Measurements from ENCODE around the gene PARL. TPM values are rescaled to one million over a fixed set of nuclear protein-coding genes. Genes with fewer than 3 reads are reported as not detected.

The PARL gene
- total and polyA plus RNA-seq, 2 of the 13 experiments (the other 11 are each of a cell fraction or from before 2014, with no cell fraction given), result 46.3 to 58.6 TPM

DNA sequence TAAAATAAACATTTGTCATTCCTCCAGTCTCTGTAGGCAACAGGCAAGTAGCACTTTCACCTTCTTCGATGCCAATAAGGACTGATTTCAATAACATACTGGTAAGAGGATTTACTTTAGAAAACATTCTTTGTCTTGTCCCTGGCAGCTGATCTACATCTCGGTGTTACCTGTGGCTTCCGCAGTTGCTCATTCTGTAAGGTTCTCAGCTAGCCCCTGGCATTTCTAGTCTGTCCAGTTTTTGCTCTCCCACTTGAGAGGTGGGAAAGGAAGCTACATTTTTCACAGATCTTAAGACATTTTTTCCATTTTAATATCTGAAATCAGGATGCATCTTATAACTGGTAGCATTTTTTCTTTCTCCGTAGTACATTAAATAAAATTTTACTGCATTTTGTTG is 39.6 kb downstream of the PARL start:
- TF ChIP-seq GATAD2A (CRISPR knock-in tag; IDR thresholded peaks at IDR 0.05), result no peak
- TF ChIP-seq JDP2 (CRISPR knock-in tag; IDR thresholded peaks at IDR 0.05; ENCODE audit: borderline replicate concordance), result no peak
- TF ChIP-seq EHMT2 (IDR thresholded peaks at IDR 0.05; ENCODE audit: borderline replicate concordance, low read depth, low read length), result no peak
- TF ChIP-seq DR1 (CRISPR knock-in tag; IDR thresholded peaks at IDR 0.05), result no peak
- no peak for TF ChIP-seq FIP1L1 (IDR thresholded peaks at IDR 0.05; ENCODE audit: borderline replicate concordance, insufficient read depth, low read depth, low read length)
- no peak for TF ChIP-seq ZNF282 (IDR thresholded peaks at IDR 0.05; ENCODE audit: partially characterized antibody)
- no peak for TF ChIP-seq NPAS2 (CRISPR knock-in tag; IDR thresholded peaks at IDR 0.05; ENCODE audit: borderline replicate concordance)
- TF ChIP-seq U2AF2 (IDR thresholded peaks at IDR 0.05; ENCODE audit: low read depth, low read length), result no peak
- TF ChIP-seq ZBTB1 (CRISPR knock-in tag; IDR thresholded peaks at IDR 0.05; ENCODE audit: borderline replicate concordance), result no peak
- TF ChIP-seq ZNF724P (CRISPR knock-in tag; IDR thresholded peaks at IDR 0.05; ENCODE audit: borderline replicate concordance), result no peak
- H3K36me3 ChIP-seq (replicated peaks in 1 of 2; ENCODE audit: control insufficient read depth in 1 of 2, insufficient read depth in 2 of 2, low read length in 2 of 2), result peaks cover 26 to 68% of the 10 kb centered on the region in 2 experiments

DNA sequence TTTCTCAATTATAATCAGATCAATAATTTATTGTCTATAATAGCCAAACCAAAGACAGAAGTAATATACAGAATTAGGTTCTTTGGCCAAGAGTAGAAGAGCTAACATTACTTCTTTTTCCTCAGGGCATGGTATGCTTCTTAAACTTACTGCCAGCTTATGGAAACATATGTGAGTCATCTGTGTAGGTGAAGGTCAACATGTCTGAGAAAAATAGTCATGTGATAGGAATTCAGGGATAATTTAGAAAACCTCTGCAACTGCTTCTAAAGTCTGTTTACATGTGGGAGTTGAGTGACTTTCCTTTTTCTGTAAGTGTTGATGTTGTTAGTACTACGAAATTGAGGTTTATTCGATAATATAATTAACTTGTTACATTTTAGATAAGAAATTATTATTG is 40.1 kb downstream of the PARL start:
- peaks cover 26 to 70% of the 10 kb centered on the region in 2 experiments for H3K36me3 ChIP-seq (replicated peaks in 1 of 2; ENCODE audit: control insufficient read depth in 1 of 2, insufficient read depth in 2 of 2, low read length in 2 of 2)
- no TSS peak for BruUV-seq (replicated peaks)
- WGBS (ENCODE audit: low lambda C conversion rate), result 99% methylated on average over 2 of the region's 2 CpGs
- H3K9me3 ChIP-seq (ENCODE audit: low read length), result no peaks in the 10 kb centered on the region
- DNase-seq (ENCODE audit: low spot score), result peak; percentile 15
- H3K9ac ChIP-seq (ENCODE audit: insufficient read depth, low read depth, low read length), result no peak overlapping the region
- no peaks in the 10 kb centered on the region for H3K4me1 ChIP-seq (ENCODE audit: insufficient read depth, low read length)
- H3K27ac ChIP-seq (ENCODE audit: extremely low read length, insufficient read depth, low read length), result no peak overlapping the region
- H3K4me2 ChIP-seq (ENCODE audit: low read depth, low read length), result no peak overlapping the region
- ChIA-PET POLR2A (no interaction called here), CTCF (ENCODE audit: low intra/inter-chr PET ratio, low total read pairs) (no interaction called here)
- H3K79me2 ChIP-seq (ENCODE audit: insufficient read depth, low read length), result no peaks in the 10 kb centered on the region
- no peaks in the 10 kb centered on the region for H4K20me1 ChIP-seq (ENCODE audit: insufficient read depth, low read length)
- H3K27me3 ChIP-seq (ENCODE audit: control insufficient read depth in 1 of 2, insufficient read depth in 2 of 2, low read length in 2 of 2), result no peaks in the 10 kb centered on the region
- no peak overlapping the region for H2AFZ ChIP-seq (ENCODE audit: low read length)
- in situ Hi-C loops (cut with HindIII; ENCODE audit: extremely low pct_ligation_motif_present, low pct_unique_long_range_greater_than_20kb) (no loop called here), intact Hi-C loops (cut with micrococcal nuclease; ENCODE audit: unreplicated experiment) (no loop called here)
- no peak overlapping the region for H3K4me3 ChIP-seq (replicated peaks in 1 of 3; ENCODE audit: insufficient read depth in 1 of 3, low read depth in 2 of 3, low read length in 3 of 3)
- FAIRE-seq, result no peak
- ATAC-seq, result no peak
- TF ChIP-seq MAFF (IDR thresholded peaks at IDR 0.05; ENCODE audit: low read depth, low read length), result no peak
- TF ChIP-seq, protein P1, sequence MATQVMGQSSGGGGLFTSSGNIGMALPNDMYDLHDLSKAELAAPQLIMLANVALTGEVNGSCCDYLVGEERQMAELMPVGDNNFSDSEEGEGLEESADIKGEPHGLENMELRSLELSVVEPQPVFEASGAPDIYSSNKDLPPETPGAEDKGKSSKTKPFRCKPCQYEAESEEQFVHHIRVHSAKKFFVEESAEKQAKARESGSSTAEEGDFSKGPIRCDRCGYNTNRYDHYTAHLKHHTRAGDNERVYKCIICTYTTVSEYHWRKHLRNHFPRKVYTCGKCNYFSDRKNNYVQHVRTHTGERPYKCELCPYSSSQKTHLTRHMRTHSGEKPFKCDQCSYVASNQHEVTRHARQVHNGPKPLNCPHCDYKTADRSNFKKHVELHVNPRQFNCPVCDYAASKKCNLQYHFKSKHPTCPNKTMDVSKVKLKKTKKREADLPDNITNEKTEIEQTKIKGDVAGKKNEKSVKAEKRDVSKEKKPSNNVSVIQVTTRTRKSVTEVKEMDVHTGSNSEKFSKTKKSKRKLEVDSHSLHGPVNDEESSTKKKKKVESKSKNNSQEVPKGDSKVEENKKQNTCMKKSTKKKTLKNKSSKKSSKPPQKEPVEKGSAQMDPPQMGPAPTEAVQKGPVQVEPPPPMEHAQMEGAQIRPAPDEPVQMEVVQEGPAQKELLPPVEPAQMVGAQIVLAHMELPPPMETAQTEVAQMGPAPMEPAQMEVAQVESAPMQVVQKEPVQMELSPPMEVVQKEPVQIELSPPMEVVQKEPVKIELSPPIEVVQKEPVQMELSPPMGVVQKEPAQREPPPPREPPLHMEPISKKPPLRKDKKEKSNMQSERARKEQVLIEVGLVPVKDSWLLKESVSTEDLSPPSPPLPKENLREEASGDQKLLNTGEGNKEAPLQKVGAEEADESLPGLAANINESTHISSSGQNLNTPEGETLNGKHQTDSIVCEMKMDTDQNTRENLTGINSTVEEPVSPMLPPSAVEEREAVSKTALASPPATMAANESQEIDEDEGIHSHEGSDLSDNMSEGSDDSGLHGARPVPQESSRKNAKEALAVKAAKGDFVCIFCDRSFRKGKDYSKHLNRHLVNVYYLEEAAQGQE (IDR thresholded peaks at IDR 0.05; ENCODE audit: borderline replicate concordance in 1 of 2, low read depth in 1 of 2, low read length in 2 of 2), result no peak
- TF ChIP-seq HNRNPL (IDR thresholded peaks at IDR 0.05; ENCODE audit: low read depth, low read length), result no peak
- no peak for TF ChIP-seq MYC (CRISPR knock-in tag; IDR thresholded peaks at IDR 0.05; ENCODE audit: borderline replicate concordance)
- TF ChIP-seq ZNF468 (CRISPR knock-in tag; IDR thresholded peaks at IDR 0.05), result no peak

More for the DNA sequence above, 39.6 kb downstream of the PARL start:
- H3K4me1 ChIP-seq (ENCODE audit: insufficient read depth, low read length), result no peaks in the 10 kb centered on the region
- in situ Hi-C loops (cut with HindIII; ENCODE audit: extremely low pct_ligation_motif_present, low pct_unique_long_range_greater_than_20kb) (no loop called here), intact Hi-C loops (cut with micrococcal nuclease; ENCODE audit: unreplicated experiment) (no loop called here)
- H3K4me3 ChIP-seq (replicated peaks in 1 of 3; ENCODE audit: insufficient read depth in 1 of 3, low read depth in 2 of 3, low read length in 3 of 3), result no peak overlapping the region
- H3K9ac ChIP-seq (ENCODE audit: insufficient read depth, low read depth, low read length), result no peak overlapping the region
- H3K27ac ChIP-seq (ENCODE audit: extremely low read length, insufficient read depth, low read length), result no peak overlapping the region
- DNase-seq (ENCODE audit: low spot score) (no peak), ATAC-seq (no peak), FAIRE-seq (no peak)
- H3K9me3 ChIP-seq (ENCODE audit: low read length), result no peaks in the 10 kb centered on the region
- H3K4me2 ChIP-seq (ENCODE audit: low read depth, low read length), result no peak overlapping the region
- CTCF ChIA-PET (ENCODE audit: low intra/inter-chr PET ratio, low total read pairs), result no interaction called here
- BruUV-seq (replicated peaks), result no TSS peak
- H4K20me1 ChIP-seq (ENCODE audit: insufficient read depth, low read length), result no peaks in the 10 kb centered on the region
- WGBS (ENCODE audit: low lambda C conversion rate), result 99% methylated on average over 4 of the region's 4 CpGs
- H2AFZ ChIP-seq (ENCODE audit: low read length), result no peak overlapping the region
- POLR2A ChIA-PET, result no interaction called here
- H3K27me3 ChIP-seq (ENCODE audit: control insufficient read depth in 1 of 2, insufficient read depth in 2 of 2, low read length in 2 of 2), result no peaks in the 10 kb centered on the region
- no peaks in the 10 kb centered on the region for H3K79me2 ChIP-seq (ENCODE audit: insufficient read depth, low read length)

Data from HepG2 (cell line).